HG02840 (cell line): Measurements from ENCODE around the gene WDR49.
"Not testable (repeated sequence)": the region's sequence is repeated elsewhere in the genome, so short reads cannot be mapped to it uniquely, and the experiment has no call there.

Experiments used
- ATAC-seq: cut with Tn5 transposase; IDR thresholded peaks from one replicate; pipeline ENCODE4 v1.9.1; 2021; ENCODE audit warnings: mild to moderate bottlenecking, moderate library complexity, moderate number of reproducible peaks; ENCODE audit not compliant: unreplicated experiment, low FRiP score

WDR49 gene

DNA sequence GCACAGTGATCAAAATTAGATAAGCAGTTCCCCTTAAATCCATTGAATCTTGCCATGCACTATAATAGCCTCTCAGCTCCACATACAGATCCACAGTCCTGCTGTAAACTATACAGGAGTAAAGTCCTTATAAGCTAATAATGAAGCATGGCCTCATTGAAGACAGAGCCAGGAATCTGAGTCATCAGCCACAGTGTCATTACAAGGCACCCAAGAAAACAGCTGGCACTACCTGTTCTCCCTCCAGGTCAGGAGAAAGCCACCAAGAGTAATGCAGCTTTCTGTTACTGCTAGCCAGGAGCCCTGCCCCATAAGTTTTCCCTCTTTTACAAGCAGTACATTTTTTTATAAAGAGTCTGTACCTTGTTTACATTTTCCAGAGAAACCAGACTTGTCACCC lies 27.3 kb downstream of the WDR49 start:
- no peak for ATAC-seq

DNA sequence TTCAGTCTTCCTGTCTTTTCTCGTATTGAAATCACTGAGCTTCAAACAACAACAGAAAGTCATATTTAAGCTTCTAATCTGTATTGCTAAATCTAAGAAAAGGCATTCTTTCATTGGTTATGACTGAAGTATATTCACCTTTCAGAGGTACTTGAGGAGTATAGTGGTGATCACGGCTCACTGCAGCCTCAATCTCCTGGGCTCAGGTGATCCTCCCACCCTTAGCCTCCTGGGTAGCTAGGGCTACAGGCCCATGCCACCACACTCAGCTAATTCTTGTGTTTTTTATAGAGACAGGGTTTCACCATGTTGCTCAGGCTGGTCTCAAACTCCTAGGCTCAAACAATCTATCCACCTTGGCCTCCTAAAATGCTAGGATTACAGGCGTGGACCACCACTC lies 38.7 kb downstream of the WDR49 start:
- no peak for ATAC-seq

DNA sequence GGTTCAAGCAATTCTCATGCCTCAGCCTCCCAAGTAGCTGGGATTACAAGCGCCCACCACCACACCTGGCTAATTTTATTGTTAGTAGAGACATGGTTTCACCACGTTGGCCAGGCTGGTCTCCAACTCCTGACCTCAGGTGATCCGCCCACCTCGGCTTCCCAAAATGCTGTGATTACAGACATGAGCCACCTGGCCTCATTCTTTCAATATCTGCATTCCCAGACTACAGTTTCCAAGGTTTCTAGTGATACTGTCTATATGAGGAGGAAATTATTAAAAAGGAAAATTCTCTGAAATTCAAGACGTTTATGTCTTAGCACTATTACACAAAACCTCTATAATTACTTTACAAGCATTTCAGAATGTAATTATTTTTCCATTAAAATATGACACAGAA lies 39.5 kb downstream of the WDR49 start:
- not testable (repeated sequence) for ATAC-seq

DNA sequence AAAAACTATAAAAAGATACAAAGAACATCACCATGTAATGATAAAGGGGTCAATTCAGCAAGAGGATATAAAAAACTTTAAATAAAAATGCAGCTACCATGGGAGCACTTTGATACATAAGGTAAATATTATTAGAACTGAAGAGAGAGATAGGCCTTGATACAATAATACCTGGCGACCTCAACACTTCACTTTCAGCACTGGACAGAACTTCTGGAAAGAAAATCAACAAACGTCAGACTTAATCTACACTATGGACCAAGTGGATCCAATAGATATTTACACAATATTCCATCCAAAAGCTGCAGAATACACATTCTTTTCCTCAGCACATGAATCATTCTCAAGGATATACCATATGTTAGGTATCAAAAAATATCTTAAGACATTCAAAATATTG lies 42.0 kb downstream of the WDR49 start:
- no peak for ATAC-seq

DNA sequence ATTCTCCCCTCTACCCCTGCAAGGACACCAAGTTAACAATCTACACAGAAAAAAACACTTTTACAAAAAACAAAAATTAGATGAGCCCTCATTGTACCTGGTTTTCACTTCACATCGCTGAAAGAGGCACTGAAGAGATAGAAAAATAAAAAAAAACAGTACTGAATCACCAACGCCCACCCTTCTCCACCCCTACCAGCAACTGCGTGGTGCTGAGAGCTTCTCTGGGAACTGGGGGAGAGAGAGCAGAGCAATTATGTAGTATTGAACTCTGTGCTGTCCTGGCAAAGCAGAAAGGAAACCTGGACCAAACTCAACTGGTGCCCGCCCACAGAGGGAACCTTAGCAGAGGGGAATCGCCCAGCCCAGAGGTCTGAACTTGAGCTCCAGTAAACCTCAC lies 44.6 kb downstream of the WDR49 start:
- no peak for ATAC-seq

DNA sequence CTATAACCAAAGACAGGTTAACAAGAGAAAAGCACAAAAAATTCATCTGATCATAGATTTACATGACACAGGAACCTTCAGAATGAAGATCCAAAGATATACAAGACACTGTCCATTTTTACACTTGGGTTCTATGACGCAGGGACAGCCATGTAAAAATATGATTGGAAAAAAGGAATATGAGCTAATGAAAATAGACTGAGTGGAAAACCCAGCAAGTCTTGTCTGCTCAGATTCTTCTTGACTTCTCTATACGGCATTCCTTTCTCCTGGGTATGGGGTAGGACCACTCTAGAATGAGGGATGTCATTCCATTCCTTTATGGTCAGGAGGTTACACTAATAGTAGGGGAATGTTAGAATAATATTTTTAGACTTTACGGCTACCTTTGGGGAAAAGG lies 46.9 kb downstream of the WDR49 start:
- ATAC-seq = no peak

DNA sequence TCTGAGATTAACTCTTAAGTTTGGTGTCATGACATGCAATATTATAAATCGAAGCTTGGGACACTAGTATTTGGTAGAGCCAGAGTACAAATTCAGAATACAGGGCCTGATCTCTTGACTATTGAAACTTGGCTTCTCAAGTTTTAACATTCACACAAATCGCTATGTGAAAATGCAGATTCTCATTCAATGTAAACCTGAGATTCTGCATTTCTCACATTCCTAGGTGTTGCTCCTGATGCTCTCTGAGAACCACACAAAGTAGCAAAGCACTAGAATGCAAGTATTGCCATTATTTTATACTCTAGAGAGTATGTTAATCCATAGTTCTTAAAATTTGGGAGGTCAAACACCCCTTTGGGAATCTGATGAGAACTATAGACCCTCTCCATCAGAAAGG lies 47.9 kb downstream of the WDR49 start:
- ATAC-seq = no peak

DNA sequence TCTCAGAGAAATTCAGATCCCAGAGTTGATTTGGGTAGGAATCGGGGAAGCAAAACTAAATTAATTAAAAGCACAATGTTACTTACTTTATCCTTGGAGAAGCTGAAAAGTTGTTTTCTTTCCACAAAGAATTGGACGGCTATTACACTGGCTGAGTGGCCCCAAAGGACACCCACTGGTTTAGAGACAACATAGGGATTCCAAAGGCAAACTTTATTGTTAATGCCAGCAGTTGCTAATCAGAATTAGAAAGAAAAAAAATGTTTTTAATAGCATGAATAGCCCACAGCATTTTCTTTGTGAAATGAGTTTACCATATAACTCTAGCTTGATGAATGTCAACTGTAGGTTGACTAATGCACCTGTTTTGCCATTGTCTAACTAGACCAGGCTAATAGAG lies 51.7 kb downstream of the WDR49 start:
- ATAC-seq = no peak

DNA sequence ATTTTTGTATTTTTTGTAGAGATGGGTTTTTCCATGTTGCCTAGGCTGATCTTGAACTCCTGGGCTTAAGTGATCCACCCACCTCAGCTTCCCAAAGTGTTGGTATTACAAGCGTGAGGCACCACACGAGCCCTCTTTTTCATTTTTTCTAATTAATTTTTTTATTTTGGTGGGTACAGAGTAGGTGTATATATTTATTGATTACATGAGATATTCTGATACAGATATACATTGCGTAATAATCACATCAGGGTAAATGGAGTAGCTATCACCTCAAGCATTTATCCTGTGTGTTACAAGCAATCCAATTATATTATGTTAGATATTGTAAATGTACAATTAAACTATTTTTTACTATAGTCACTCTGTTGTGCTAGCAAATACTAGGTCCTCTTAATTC lies 66.1 kb downstream of the WDR49 start:
- no peak for ATAC-seq

DNA sequence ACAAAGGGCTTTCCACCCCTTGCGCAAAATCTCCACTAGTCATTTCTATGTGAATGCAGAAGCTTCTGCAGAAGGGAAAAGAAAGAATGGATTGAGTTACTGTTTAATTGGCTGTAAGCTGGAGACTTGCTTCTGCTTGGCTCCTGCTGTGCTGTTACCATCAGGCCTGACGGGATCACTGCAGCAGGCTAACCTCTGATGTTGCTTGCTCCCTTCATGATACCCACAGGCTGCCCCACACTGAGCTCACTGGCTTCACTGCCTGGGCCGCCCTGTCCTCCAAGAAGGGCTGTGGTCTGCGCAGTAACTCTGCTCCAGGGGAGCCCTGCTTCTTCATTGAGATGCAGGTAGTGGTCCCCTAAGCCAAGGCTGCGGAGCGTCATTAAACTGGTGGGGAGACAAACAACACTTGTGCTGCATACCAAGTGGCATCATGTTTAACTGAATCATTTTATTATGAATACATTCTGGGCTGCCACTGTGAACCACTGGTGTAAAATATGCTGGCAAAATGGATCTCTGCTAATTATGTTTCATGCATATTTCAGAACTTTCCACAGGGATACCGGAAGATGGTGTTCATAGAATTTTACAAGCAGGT lies 78.6 kb downstream of the WDR49 start:
- no peak for ATAC-seq

DNA sequence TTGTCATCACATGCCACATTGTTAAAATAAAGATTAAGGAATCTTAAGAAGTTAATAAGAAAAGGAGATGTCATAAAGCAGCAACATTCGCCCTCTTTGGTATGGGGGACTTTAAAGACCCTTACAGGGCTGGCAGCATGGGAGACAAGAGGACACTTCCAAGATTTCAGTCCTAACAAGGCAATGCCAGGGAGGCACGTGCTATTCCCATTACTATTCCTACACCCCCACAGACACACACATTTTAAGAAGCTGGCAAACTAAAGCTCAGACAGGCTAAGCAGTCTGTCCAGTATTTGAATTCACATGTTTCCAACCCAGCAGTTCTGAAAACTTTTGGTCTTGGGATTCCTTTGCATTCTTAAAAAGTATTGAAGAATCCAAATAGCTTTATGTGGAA lies 80.8 kb downstream of the WDR49 start:
- ATAC-seq = no peak

DNA sequence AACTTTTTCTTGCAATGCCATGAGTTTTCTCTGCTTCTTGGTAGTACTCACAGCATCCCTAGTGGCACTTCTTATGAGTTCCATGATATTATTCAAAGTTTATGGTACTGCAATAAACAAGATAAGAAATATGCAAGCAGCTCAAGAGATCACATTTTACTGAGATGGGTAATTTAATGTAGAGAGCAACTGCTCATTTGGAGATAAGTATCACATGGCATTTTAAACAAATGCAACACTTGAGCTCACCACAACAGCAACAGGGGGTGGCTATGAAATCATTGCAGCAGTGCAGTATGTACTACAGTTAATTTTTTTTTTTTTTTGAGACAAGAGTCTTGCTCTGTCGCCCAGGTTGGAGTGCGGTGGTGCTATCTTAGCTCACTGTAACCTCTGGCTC lies 85.1 kb downstream of the WDR49 start:
- ATAC-seq = no peak

DNA sequence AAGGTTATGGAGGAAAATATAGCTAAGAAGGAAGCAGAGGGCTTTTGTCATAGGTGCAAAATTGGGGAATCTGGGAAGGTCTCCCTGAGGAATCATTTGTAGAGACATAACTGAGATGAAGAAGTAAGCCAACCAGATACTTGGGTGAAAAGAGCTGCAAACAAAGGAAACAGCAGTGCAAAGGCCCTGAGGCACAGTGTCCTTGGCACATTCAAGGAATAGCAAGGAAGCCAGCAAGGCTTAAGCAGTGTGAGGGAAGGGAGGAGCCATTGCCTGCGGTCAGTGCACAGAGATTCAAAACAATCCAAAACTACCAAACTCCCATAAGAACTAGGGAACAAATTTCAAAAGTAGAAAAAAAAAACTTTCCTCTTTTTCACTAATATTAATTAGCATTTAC lies 88.3 kb downstream of the WDR49 start:
- ATAC-seq = no peak

DNA sequence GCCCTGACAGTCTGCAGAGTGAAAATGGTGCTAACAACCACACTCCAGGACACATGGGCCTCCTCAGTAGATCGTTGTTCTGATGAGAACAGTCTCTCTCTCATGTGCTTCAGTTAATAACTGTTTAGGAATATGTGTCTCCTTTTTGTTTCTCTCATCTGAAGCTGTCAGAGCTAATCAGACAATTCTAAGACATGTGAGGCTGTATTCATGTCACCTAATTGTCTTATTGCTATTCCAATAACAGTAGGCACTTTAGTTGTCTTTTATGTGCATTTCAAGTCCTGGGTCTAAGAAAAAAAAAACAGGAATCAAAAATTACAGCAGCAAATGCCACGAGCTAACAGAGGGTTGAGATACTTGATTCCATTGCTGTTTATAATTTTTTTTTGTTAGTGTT lies 89.1 kb downstream of the WDR49 start:
- no peak for ATAC-seq

DNA sequence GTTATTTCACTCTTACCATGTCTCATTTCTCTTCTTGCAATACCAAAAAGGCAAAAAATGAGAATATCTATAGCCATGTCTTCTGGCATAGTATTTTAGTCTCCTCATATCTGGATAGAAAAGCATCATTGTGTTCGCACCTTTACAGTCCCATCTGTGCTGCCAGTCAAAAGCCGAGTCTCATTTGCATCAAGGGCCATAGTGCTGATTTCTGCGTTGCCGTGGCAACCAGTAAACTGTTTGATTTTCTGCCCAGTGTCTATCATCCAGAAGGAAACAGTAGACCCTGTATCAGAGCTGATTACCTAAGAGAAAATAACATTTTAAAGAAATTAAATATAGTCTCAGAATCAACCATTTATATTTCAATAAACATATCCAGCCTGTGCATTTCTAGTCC lies 93.8 kb downstream of the WDR49 start:
- ATAC-seq = no peak

DNA sequence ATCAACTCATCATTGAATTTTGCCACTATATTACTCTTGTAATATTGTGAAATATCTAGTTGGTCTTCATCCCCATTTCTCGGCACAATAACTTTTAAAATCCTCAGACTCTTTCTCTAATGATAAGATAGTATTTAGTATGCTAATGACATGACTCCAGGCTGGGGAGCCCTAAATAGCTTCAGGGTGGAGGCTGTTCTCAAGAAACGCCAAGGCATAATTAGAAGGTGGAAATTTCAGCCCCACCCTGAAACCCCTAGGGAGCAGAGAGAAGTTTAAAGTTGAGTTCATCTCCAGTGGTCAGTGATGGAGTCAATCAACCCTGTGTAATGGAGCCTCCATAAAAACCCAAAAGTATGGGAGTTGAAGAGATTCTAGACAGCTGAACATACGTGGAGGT lies 98.8 kb downstream of the WDR49 start:
- no peak for ATAC-seq

DNA sequence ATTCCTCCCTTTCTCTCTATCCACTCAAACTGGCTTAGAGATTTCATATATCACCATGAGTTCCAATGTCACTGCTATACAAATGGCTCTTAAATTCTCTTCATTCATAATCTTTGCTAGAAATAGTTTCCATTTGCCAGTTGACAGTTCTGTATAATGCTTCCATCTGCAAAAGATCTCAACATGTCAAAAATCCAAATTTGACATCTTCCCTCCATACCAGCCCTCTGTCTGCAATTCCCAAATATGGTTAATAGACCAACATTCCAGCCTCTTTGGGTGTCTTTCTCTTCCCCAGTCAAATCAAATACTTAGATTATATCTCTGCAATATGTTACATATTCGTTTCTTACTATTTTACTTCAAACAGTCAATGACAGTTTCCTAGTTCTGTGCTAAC lies 115.7 kb downstream of the WDR49 start:
- ATAC-seq = no peak

DNA sequence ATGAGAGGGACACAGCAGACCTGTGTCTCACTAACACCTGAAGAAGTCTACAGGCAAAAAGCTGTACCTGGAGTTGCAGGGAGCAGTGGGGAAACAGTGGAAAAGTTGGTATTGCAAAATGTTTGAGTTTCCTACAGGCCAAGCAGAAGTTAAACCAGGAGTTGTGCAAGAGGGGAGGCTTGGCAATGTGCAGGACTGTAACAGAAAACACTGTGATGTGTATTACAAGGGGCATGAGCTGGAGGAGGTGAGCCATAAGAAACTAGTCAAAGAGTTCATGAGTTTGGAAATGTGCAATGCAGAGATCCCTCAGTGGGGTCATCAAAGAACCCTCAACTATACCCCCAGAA lies 132.8 kb downstream of the WDR49 start:
- no peak for ATAC-seq

DNA sequence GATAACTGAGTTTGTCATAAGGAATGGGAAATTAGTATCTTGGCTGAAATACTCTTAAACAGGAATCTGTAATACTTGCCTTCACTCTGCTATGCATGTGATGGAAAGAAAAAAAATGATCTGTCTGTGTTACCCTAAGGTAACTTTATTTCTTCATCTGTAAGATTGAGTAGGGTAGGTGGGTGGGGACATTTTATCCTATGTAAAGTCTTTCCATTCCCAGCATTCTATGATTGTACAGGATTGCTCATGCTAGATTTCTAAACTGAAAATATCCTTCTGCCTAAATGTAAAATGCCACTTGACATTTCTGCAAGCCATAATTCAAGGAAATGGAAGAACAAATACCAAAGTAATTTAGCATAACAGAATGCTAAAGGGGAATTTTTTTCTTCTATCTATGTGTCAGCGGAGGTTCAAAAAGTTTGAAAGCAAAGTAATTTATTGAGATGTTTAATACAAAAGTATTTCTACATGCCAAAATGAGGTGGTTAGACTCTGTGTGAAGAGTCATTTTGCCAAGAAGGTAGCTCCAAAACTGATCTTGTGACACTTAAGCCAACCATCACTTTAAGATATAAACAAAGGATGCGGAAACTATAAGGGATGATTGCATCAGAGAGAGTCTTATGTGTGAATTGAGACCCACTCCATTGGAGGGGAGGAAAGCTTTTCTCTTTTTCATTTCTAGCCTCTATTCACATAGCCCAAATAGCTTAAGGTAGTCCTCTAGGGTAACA lies 133.3 kb downstream of the WDR49 start:
- no peak for ATAC-seq

DNA sequence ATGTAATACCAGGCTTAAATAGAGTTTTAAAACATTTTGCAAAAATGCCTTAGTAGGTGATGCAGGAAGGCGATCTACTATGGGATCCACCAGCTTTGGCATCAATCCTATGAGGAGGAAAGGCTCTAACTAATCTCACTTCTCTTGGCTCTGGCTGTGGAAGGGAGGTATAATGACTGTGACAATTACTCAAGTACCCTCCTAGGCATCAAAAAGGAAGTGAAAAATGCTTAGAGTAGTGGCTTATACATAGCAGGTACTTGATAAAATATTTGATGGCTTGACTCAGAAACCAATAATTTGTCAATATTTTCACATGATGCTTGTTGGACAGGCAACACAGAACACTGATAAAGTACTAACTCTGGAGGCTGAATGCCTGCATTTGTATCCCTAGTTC lies 145.8 kb downstream of the WDR49 start:
- ATAC-seq = no peak

DNA sequence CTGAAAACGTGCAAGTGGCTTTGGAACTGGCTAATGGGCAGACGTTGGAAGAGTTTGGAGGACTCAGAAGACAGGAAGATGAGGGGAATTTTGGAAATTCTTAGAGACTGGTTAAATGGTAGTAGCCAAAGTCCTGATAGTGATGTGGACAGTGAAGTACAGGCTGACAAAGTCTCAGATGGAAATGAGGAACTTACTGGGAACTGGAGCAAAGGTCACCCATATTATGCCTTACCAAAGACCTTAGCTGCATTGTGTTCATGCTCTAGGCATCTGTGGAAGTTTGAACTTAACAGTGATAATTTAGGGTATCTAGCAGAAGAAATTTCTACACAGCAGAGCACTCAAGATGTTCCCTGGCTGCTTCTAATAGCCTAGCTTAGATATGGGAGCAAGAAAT lies 151.3 kb downstream of the WDR49 start:
- ATAC-seq = no peak

DNA sequence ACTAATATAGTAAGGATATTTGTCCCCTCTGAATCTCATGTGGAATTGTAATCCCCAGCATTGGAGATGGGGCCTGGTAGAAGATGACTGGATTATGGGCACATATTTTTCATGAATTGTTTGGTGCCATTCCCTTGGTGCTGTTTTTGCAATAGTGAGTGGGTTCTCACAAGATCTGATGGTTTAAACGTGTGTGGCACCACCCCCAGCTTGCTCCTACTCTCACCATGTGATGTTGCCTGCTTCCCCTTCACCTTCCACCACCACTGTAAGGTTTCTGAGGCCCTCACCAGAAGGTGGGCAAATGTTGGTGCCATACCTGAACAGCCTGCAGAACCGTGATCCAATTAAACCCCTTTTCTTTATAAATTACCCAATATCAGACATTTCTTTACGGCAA lies 151.8 kb downstream of the WDR49 start:
- ATAC-seq = no peak

DNA sequence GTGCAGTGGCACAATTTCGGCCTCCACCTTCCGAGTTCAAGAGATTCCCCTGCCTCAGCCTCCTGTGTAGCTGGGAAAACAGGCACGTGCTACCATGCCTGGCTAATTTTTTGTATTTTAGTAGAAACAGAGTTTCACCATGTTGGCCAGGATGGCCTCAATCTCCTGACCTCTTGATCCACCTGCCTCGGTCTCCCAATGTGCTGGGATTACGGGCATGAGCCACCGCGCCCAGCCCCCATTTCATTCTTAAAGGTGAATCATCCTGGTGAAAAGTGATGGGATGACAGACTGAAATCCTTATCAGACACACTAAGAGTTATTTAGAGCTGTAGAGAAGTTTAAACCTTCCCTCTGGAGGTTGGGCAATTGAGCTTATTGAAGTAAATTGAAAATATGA lies 155.8 kb downstream of the WDR49 start:
- ATAC-seq = no peak
